Fibroblast of villous mesenchyme (primary cell): ENCODE measurements around the gene FAAP20. TPM values are rescaled to one million over a fixed set of nuclear protein-coding genes. Genes with fewer than 3 reads are reported as not detected.

Experiments
- DNase-seq: peaks from one replicate; pipeline ENCODE4 v3.0.0-alpha.2; 2010; ENCODE audit warnings: low read depth
- H3K4me3 ChIP-seq: 2 replicates; pipeline ENCODE4 v1.5.1; 2011; ENCODE audit warnings: low read depth, mild to moderate bottlenecking, low read length
- CTCF ChIP-seq: IDR thresholded peaks from 2 replicates; pipeline ENCODE4 v1.5.1; 2012; ENCODE audit warnings: low read depth, mild to moderate bottlenecking, low read length; ENCODE audit not compliant: insufficient read depth
- total RNA-seq: library from RNA; depleted of rRNA; stranded (reverse); fragments of >200 nt; gene quantifications from 2 replicates; pipeline ENCODE4 v1.2.3, GENCODE V29; 2012

The FAAP20 gene
- total RNA-seq, 1 donor = 20.7 TPM

- TF ChIP-seq CTCF = no peak
- no peak for DNase-seq
- no peak overlapping the region for H3K4me3 ChIP-seq
Observed at GRCh38 chr1:2224631-2225428, 30.3 kb upstream of the FAAP20 start.

GRCh38 chr1:2224170-2224584 lies 29.6 kb upstream of the FAAP20 start:
- no peak for DNase-seq
- H3K4me3 ChIP-seq = no peak overlapping the region
- TF ChIP-seq CTCF = no peak

- TF ChIP-seq CTCF = no peak
- DNase-seq = no peak
- H3K4me3 ChIP-seq = no peak overlapping the region
Observed at GRCh38 chr1:2221271-2221670, 26.7 kb upstream of the FAAP20 start.

GRCh38 chr1:2216767-2217058 lies 22.1 kb upstream of the FAAP20 start:
- no peak for TF ChIP-seq CTCF
- H3K4me3 ChIP-seq = no peak overlapping the region
- DNase-seq = no peak

GRCh38 chr1:2215909-2216766 lies 21.6 kb upstream of the FAAP20 start:
- no peak for TF ChIP-seq CTCF
- DNase-seq = no peak
- H3K4me3 ChIP-seq = no peak overlapping the region

- no peak overlapping the region for H3K4me3 ChIP-seq
- no peak for TF ChIP-seq CTCF
- DNase-seq = no peak
Observed at GRCh38 chr1:2215329-2215728, 20.8 kb upstream of the FAAP20 start.
